ENCODE results near the gene TMX3. TPM values are rescaled to one million over a fixed set of nuclear protein-coding genes. Genes with fewer than 3 reads are reported as not detected.

Gene TMX3
- total RNA-seq = 58.4 and 67.7 TPM in 2 replicates

GRCh38 chr18:68714712-68715496, at the start of gene TMX3:
TSS of gene TMX3 (minus strand) at chr18:68715108. CDS start at chr18:68714981, 127 bp downstream.
- peak; percentile 87 for DNase-seq (ENCODE audit: low read depth)

- DNase-seq (ENCODE audit: low read depth) = no peak
Observed at GRCh38 chr18:68764016-68764415, 49.1 kb upstream of the TMX3 start.

- DNase-seq (ENCODE audit: low read depth) = peak; percentile 11
Observed at GRCh38 chr18:68763083-68763482, 48.2 kb upstream of the TMX3 start.

DNA sequence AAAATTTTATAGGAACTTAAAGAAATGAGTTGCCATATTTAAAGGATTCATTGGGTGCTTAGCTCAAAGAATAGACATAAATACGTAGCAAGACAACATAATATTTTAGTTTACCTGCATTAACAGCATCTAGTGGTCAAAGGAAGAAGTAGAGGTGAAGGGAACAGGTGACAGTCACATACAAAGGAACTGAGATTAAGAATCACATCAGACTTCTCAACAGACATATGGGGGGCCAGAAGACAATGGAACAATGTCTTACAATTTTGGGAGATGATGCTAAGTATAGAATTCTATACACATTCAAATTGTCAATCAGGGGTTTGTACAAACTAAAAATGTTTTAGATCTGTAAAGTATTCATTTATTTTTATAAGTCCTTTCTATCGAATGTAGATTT, 44.4 kb upstream of the TMX3 start:
- no peak for DNase-seq (ENCODE audit: low read depth)

DNA sequence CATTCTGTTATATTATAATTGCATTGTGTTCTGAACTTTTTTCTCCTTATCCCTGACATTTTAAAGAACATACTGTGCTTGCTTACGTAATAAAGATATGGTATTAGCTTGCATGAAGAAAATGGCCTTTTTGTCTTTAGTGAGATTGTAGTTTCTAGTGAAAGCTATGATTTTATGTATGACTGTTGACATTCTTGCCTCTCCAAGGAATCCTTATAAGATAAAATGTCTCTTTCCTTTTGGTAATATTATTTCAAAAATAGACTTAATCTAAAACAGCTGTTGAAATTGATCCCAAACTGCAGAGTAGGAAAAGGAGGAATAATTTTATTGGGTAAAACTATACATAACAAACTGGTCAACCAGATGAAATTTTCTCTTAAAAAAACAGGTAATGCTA, 42.2 kb upstream of the TMX3 start:
- no peak for DNase-seq (ENCODE audit: low read depth)

- DNase-seq (ENCODE audit: low read depth) = no peak
Observed at GRCh38 chr18:68742206-68742605, 27.3 kb upstream of the TMX3 start.

GRCh38 chr18:68740966-68741365, 26.1 kb upstream of the TMX3 start:
- DNase-seq (ENCODE audit: low read depth) = no peak

- no peak for DNase-seq (ENCODE audit: low read depth)
Observed at GRCh38 chr18:68739462-68739861, 24.6 kb upstream of the TMX3 start.

- no peak for DNase-seq (ENCODE audit: low read depth)
Observed at GRCh38 chr18:68738564-68738963, 23.7 kb upstream of the TMX3 start.

DNA sequence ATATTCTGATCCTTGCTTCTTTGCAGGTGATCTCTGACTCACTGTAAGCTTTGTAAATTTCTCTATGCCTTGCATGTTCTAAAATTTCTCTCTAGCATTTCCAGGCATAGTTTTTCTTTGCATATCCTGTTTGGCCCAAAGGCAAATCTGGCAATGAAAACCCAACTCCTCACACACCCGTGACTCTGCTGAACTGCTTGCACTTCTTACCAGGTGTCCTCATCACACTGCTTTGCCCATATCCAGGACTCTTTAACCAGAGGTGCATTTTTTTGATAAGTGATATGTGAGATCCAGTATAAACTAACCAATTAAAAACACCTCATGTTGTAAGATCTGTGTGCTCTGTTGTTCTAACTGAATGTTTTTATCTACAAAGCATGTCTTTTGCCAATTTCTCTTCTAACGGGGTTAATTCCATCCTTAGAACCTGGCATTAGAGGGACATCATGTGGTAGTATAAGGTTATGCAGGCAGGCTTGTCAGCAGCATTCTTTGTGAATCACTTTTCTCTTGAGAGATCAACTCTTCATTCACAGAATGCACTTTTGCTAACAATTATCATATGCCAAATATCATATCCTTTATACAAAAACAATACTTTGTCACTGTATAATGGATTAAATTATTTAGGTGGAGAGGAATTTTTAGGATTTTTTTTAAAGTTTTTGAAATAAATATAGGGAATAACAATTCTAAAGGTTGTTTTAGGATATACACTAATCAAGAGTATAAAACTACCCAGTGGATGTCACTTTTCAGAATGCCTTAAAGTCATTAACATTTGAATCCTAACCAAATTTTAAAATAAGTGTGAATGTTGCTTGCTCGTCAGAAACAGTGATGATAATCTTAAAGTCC, 20.8 kb upstream of the TMX3 start:
- DNase-seq (ENCODE audit: low read depth) = peak; percentile 53

DNA sequence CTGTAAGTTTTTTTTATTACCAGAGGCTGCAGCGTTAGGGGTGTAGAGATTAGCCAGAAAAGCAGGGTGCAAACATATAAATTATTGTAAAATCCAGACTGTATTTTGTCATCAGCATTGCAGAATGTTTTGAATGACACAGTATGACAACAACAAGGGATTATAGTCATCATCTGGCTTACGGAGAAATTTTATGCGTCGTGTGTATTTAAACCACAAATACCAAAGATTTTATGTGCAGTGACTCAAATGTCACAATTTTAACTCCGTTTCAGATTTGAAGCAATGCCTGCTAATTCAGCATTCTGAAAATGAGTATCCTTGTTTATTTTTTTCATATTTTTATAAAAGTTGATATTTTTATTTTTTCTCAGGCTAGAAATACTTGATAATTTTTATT, 19.4 kb upstream of the TMX3 start:
- no peak for DNase-seq (ENCODE audit: low read depth)

DNA sequence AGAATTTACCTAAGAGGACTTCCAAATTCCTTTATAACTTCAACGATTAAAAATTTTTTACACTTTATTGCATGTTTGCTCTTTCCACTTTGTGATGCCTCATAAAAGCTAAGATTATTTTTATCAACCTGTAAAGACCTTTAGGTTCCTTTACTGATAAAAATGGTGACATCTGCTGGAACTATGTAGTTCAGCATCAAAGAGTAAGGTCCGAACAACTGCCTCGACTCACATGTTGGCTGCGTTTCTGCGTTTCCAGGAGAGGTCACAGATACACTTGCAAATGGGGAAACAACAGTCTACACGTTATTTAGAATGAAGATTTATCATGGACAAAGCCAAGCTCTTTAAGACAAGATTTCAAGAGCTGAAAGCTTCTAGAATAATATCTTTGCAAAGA, 18.8 kb upstream of the TMX3 start:
- no peak for DNase-seq (ENCODE audit: low read depth)

DNA sequence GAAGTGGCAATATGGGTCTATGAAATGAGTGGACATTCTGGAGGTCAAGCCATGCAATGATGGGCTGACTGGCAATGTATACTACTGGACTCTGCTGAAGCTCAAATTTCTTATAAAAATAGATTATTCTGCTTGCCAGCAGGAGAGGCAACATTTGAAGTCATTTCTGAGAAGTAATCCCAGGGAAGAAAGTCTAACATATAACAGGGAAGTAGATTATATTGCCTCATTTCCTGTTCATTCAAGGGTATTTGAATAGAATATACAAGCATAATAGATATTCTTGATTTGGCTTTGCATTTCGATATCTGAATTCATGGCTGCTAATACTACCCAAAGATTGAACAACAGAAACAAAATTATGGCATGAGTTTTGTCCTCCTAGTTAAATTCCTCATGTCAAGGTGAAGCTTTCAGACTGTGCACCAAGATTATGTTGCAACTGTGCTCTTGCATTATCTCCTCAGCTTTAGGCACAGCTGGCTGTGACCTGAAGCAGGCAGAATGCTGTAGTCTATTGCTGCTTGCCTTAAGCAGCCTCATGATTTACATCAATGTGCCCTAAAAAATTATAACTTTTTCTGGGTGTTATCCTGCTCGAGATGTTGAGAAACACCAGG, 13.3 kb upstream of the TMX3 start:
- no peak for DNase-seq (ENCODE audit: low read depth)

DNA sequence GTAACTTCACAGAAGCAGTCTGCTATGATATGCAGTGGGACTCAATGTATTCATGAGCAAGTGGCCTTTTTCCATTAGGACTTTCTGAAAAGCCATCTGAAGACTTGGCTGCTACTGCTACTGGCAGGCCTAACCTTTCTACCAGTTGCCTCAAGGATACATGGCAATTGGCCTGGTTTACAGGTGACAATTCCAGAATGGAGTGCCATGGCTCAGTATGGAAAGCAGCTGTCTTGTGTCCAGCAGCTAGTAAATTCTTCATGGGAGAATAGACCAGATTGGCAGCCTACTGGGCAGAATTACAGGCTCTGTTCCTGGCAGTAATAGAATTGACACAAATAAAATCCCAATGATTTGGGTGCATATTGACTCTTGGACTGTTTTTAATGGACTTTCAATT, 12.6 kb upstream of the TMX3 start:
- DNase-seq (ENCODE audit: low read depth) = no peak

DNA sequence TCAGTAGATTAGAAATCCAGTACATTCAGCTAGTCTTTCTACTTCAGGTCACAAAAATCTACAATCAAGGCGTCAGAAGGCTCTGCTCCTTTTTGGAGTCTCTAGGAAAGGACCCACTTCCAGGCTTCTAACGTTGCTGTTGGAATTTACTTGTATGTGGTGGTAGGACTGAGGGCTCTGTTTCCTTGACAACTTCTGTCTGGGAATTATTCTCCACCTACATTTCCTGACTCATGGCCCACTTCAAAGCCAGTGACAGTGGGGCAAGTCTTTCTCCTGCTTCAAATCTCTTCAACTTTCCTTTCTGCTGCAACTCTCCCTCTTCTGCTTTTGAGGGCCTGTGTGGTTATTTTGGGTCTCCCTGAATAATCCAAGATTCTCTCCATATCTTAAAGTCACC, 10.4 kb upstream of the TMX3 start:
- peak; percentile 48 for DNase-seq (ENCODE audit: low read depth)

DNA sequence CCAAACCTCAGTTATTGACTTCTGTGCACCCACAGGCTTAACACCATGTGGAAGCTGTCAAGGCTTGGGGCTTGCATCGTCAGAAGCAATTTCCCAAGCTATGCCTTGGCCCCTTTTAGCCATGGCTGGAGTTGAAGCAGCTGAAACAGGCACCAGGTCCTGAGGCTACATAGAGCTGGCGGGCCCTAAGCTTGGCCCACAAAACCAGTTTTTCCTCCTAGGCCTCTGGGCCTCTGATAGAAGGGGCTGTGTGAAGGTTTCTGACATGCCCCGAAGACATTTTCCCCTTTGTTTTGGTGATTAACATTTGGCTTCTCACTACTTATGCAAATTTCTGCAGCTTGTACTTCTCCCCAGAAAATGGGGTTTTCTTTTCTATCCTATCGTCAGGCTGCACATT, 9.1 kb upstream of the TMX3 start:
- no peak for DNase-seq (ENCODE audit: low read depth)

- no peak for DNase-seq (ENCODE audit: low read depth)
Observed at GRCh38 chr18:68723539-68723938, 8.6 kb upstream of the TMX3 start.

GRCh38 chr18:68722821-68723220, 7.9 kb upstream of the TMX3 start:
- no peak for DNase-seq (ENCODE audit: low read depth)

DNA sequence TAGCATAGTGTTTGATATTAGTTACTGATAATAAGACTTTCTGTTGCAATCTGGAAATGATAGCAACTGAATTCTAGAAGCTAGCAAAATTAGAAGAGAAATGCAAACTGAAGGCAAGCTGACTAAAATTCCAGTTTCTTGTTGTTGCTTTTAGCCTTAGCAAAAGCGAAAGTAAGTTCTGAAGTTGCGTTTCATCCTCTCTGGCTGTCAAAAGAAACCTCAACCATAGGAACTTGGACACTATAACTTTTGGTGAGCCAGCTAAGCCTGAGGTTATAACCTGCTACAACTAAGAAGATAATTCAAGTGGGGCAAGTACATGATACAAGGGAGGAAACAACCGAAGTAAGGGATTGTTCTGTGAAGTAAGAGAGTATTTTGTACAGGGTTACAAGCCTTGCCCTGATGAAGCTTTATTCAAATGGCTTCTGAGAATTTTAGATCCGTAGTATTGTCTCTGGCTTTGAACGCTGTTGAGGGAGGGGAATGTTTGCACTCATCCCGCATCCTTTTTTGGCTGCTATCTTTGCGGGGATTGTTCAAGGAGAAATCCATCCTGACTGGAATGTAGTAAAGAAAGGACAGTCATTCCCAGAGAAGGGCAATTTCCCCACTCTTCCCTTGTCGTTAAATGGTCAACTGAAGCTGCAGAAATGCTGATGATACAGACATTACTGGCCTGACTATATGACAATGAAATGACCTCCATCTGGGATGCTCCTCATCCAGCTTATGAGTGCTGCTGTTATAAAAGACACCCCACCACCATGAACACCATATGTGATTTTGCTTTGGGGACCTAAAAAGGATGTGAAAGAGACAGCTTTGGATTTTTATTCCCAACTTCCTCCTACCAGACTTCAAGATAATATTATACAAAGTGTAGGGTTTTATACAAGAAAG, 7.0 kb upstream of the TMX3 start:
- DNase-seq (ENCODE audit: low read depth) = no peak

- DNase-seq (ENCODE audit: low read depth) = no peak
Observed at GRCh38 chr18:68714366-68714711, 569 bp downstream of the TMX3 start.

GRCh38 chr18:68713796-68714195, 1.1 kb downstream of the TMX3 start:
- no peak for DNase-seq (ENCODE audit: low read depth)

DNA sequence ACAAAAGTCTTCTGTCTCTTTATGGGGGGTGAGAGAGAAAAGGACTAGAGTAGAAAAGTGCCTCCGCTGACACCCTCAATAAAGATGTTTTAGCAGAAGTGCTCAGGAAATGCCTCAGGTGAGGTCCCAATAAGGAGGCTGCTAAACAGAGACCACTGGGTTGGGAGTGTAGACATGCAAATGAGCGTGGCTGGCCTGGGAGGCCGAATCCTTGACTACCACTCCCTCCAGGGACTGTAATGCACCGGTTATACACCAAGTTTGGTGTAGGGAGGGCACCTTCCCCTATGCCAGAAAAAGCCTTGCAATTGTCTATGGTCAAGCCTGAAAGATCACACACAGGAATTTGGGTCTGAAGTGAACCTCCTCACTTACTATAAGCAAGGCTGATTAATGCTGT, 1.8 kb downstream of the TMX3 start:
- no peak for DNase-seq (ENCODE audit: low read depth)
